ENCODE results near the gene PYGL.
"Not testable (repeated sequence)": the region's sequence is repeated elsewhere in the genome, so short reads cannot be mapped to it uniquely, and the experiment has no call there.

PYGL gene

DNA sequence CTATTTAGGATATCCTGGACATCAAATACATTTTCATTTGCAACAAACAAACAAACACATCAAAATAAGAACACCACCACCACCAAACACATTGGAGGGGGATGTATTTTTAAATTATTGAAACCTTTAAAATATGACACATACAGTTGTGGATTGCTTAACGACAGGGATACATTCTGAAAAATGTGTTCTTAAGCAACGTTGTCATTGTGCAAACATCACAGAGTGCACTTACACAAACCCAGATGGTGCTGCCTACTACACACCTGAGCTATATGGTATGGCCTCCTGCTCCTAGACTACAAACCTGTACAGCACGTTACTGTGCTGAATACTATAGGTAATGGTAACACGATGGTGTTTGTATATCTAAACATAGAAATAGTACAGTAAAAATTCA lies 19.4 kb downstream of the PYGL start:
- no peak for DNase-seq

DNA sequence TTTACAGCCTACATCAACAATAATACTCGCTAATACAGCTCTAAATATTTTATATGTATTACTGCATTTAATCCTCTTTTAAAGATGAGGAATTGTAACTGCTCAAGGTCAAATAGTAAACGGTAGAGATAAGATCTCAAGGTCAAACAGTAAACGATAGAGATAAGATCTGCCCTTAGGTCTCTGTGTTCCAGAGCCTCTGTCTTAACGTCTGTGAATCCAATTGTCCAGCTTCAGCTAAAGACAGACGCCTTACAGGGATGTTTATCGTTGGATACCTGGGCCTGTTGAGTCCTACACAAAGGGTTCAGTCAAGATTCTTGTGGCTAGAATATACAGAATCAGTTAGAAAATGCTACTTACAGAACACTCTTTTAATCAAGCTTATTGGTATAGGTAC lies 20.0 kb downstream of the PYGL start:
- DNase-seq, result no peak

DNA sequence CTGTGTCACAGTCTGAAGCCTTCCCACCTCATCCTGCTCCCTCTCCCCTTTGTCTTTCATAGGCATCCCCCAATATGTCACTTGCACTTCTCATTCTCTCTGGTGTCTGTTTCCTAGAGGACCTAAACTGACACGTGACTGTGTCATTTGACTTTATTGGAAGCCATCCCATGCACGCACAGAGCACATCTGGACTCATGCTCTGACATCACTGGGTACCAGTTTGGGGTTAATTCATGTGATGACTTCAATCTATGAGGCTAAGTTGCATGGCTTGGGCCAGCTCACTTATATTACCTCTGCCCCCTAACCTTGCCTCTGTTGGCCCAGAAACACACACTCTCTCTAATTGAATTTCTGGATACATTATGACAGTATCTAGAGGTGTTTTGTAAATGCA lies 21.5 kb downstream of the PYGL start:
- no peak for DNase-seq

DNA sequence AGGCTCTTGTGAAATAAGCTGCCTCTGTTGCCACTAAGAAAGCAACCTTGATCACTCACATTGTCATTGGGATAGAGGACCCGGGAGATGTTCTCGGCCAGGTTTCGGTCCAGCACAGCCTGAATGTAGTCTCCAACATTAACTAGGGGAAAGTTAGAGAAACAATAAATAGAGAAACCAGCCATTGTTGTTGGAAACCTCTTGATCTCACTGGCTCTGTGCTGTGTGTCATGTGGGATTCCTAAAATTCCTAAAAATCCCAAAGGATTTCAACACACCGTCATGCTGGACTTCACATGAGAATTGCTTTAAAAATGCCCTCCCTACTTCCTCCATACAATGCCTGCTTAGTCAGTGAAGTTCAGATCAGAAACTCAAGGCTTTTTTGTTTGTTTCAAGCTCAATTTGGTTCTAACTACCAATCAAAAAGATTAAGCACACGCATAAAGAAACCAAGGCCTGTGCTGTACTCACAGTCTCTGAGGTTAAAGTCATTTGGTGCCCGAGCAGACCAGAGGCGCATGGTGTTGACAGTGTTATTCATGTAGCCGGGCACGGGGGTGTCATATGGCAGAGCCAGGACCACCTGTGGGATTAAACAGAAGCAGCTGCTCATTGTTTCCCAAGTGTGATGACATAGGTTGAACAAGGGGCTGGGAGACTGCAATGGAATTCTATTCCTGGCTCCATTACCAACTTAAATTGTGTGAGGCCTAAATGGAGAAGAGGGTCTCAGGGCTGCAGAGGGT lies 23.6 kb downstream of the PYGL start:
- no peak for DNase-seq

DNA sequence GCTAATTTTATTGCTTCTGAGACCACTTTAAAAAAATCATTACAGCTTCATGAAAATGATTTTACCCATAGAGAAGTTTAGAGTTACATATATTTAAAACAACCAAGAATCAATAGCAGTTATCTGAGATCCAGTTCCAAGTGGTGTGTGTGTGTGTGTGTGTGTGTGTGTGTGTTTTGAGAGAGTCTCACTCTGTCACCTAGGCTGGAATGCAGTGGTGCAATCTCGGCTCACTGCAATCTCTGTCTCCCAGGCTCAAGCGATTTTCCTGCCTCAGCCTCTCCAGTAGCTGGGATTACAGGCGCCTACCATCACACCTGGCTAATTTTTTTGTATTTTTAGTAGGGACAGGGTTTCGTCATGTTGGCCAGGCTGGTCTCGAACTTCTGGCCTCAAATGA lies 24.8 kb downstream of the PYGL start:
- not testable (repeated sequence) for DNase-seq

DNA sequence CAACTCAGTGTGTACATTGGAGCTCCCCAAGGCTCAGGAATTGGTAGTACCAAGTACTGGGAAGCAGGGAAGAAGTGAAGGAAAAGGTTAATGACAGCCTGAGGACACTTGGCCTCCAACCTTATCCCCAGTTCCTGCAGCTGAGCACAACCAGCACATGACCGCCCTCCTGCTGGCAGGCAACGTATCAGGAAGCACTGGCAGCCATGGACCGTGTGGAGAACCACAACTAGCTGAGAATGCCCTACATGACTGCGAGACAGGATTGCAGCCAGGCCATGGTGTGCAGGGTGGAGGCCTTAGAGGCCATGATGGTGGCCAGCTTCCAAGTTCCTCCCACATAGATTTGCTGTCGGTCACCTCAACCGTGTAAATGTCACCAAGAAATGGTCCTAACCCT lies 26.8 kb downstream of the PYGL start:
- DNase-seq, result no peak

DNA sequence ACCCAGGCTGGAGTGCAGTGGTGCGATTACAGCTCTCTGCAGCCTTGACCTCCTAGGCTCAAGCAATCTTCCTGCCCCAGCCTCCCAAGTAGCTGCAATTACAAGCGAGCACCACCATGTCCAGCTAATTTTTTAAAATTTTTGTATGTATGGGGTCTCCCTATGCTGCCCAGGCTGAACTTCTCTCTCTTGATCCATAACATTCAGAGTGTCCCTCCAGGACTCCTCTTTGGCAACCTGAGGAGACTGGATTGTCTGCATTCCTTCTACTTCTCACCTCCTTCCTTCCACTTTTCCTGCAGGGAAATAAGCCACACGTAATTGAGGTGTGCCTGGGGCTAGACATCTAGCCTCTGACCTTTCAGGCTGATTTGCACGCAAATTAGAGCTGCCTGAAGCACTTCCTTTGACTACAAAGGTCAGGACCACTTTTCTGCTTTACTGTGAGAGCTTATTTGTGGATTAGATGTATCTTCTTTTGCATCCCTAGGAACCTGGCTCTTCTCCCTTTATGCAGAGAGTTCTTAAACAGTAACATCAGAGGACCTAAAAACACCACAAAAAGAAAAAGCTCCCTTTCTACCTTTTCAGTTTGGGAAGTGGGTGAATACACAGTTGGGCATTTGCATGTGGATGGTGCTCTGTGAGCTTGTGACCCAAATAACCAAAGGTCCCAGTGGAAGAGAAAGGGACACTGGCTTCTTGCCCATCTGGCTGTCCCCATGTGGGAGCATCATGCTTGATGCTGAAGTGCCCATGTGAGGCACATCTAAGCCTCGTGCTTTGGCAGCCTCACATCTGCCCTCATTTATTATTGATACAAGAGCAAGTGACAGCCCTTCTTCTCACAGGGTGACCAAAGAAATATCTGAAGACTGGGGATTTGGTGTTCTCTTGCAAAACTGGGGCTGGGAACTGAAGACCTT lies 33.5 kb downstream of the PYGL start:
- DNase-seq, result no peak

DNA sequence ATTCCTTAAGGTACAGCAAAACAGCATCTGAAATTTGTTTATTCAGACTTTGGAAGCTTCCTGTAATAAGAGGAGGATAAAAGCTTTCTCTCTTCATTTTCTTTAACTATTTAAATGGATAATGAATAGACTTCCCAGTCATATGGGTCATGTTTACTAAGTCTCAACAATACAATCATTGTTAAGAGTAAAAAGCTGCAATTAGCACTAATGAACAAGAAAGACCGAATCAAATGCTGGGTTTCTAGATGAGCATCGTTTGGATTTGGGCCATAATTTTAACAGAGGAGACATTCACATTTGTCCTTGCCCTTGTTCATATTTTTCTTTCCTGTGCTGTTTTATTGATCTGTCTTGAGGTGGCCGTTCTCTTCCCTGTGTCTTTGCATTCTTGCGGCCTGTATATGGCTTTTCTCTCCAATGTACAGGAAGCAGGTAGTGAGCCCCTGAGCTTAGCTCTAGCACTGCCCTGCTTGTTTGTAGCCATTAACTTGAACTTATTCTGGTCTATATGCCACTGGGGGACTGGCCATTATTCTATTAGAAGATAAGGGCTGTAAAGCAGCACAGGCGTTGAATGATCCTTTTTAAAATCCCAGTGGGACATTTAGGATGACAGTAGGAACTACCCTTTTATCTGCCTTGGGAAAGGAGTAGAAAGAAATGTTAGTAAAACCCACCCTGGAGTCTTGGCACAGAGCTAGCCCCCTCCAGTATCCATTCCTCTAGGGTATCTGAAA lies 37.8 kb downstream of the PYGL start:
- no peak for DNase-seq

DNA sequence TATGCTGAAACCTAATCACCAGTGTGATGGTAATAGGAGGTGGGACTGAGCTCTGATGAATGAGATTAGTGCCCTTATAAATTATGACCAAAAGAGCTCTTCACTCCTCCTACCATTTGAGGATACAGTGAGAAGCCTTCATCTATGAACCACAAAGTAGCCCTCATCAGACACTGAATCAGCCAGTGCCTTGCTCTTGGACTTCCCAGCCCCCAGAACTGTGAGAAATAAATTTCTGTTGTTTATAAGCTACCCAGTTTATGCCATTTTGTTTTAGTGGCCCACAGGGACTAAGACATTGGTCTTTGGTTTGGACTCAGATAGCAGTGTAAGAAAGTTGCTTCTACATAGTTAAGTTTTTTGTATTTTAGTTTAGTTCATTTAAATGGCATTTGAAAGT lies 39.6 kb downstream of the PYGL start:
- no peak for DNase-seq

DNA sequence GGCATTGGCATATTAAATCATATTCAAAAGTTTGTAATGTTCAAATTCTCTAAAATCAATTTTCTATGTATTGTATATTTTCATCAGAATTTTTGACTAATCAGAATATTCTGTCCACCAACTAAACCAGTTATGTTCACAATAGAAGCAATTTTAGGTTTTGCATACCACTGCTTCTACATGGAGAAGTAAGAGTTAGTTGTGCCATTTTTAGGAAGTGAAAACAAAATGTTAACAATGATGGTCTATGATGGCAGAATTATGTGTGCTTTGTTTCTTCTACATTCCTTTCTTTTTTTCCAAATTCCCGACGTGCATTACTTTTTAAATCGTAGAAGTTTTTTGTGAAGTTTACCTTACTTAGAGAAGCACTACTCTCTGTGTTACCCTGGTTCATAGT lies 42.9 kb downstream of the PYGL start:
- DNase-seq, result no peak

DNA sequence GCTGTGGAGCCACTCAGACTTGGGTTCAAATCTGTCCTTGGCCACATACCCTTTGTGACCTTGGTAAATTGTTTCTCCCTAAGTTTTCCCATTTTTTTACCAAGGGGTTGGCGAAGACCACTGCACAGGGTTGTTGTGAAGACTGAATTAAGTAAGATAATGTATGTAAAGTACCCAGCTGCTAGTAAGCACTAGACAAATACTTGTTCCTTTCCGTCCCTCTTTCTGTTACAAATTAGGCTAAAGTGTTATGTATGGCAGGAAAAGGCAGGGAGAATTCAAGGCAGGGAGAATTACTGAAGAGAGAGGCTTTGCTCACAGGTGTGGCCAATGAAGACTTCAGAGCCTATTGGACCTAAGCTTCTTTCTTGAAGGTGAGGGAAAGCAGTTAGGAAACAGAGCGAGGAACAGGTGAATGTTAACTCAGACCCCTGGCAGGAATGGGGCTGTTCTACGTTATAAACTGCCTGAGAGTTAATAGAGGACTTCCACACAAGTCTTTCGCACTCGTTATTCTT lies 46.6 kb downstream of the PYGL start:
- no peak for DNase-seq

DNA sequence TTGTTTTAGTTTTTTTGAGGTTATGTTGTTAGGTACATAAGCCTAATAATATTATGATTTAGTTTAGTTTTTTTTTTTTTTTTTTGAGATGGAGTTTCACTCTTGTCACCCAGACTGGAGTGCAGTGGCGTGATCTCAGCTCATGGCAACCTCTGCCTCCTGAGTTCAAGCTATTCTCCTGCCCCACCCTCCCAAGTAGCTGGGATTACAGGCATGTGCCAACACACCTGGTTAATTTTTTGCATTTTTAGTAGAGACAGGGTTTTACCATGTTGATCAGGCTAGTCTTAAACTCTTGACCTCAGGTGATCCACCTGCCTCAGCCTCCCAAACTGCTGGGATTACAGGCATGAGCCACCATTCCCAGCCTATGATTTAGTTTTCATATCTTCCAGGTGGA lies 47.3 kb downstream of the PYGL start:
- DNase-seq, result not testable (repeated sequence)

DNA sequence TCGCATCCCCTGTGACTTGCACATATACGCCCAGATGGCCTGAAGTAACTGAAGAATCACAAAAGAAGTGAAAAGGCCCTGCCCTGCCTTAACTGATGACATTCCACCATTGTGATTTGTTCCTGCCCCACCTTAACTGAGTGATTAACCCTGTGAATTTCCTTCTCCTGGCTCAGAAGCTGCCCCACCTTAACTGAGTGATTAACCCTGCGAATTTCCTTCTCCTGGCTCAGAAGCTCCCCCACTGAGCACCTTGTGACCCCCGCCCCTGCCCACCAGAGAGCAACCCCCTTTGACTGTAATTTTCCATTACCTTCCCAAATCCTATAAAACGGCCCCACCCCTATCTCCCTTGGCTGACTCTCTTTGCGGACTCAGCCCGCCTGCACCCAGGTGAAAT lies 47.9 kb downstream of the PYGL start:
- not testable (repeated sequence) for DNase-seq

DNA sequence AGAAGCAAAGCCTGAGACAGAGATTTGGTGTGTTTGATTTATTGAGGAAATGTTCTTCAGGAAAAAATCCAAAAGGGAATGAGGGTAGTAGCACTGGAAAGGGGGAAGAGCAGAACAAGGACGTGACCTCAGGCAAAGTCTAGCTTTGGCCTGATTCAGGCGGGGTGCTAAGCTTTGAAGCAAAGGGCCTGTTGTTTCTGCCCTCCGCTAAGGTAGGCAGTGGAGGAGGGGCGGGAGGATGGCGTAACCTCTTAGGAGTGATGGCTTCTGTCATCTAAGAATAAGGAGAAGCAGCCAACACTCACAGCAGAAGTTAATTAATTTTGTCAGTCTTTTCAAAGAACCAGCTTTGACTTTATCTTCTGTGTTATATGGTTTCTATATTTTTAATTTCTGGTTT lies 52.0 kb downstream of the PYGL start:
- no peak for DNase-seq

DNA sequence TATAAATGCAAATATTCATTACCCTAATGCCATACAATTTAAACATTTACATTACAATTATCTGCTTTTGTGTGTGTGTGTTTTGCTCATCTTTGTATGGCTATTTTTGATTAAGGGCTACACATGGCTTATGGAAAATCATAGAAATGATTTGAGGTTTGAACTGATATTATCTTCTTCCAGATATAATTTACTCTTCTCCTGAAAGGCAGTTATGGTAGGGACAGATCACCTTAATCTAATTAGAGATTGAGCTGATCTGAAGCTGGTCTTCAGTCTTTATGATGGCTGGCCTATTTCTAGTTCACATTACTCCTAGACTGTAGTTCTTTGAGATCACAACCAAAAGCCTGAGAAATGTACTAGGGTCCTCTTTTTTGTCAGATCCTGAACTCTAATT lies 56.8 kb downstream of the PYGL start:
- DNase-seq, result no peak

DNA sequence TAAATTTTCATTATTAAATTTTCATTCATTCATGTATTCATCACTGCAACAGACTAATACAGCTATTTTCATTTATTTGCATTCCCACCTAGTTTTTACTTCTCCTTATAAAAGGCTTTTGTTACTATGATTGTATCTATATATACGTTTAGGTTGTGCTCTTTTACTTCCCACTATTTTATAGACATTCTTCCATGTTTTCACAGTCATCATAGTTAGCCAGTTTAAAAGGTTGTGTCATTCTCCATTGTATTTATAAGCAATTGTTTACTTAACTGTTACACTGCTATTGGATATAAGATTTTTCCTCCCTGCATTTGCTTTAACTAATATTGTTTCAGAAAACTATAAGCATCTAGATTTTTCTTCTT lies 60.5 kb downstream of the PYGL start:
- DNase-seq, result no peak

DNA sequence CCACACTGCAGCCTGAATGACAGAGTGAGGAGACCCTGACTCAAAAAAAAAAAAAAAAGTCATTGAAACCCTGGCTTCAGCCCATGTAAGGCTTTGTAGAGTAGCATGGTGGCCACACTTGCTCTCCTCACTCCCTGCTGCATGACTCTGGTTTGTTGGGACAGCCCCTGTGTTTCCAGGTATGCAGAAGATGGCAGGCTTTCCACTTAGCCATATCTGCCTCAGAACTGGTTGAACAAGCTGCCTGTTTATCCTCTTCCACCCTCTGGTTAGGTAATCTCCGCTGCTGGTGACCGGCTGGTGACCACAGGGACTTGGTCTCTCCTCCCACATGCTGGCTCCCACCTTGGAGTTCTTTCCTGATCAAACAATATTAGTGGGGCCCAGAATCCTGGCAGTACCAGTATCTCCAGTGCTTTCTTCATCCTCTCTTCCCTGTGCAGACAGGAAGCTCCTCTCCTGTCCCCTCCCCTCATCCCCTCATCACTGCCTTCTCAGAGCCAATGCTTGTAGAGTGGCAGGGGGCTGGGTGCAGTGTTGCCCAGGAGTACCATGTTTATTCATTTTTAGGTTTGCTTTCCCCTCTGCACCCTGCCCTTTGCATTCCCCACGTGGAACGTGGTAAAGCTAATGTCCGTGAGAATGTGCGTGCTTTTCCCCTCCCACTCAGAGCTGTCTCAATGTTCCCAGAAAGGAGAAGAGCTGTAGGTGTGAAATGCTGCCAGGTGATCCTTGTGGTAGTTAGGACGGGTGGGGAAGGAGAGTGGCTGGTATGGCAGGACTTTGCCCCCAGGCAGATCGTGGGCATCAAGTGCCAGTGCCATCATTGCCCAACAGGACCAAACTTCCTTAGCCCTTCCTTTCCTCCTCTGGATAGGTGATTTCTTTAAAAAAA lies 61.1 kb downstream of the PYGL start:
- DNase-seq, result no peak

DNA sequence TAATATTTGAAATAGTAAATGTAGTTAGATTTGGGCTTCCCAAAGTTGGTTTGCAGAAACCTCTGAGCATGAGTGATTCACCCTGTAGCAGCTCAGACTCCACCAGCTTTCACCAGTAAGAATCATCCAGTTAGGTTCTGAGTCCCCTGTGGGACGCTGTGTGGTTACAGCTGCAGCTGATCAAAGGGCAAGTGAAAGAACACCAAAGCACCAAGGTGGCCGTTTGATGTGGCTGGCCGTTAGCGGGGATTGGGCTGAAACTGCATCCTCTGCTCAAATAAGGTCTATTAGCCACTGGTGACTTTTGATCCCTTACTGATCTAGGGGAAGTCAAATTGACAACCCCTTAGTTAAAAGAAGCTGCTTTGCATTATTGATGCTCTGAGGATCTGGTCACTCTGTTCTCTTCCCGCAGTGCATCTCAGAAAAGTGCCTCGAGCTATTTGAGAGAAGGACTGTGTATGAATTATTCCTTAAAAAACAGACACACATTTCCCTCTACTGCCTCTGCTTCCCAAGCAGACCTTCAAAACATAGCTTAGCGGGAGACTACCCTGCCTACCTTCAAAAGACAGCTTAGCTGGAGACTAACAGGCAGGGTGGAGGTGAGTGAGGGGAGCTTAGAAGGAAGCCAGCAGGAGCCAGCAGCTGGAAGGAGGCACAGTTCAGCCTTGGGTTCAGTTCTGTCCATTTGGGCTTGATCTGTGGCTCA lies 68.8 kb downstream of the PYGL start:
- DNase-seq, result no peak

DNA sequence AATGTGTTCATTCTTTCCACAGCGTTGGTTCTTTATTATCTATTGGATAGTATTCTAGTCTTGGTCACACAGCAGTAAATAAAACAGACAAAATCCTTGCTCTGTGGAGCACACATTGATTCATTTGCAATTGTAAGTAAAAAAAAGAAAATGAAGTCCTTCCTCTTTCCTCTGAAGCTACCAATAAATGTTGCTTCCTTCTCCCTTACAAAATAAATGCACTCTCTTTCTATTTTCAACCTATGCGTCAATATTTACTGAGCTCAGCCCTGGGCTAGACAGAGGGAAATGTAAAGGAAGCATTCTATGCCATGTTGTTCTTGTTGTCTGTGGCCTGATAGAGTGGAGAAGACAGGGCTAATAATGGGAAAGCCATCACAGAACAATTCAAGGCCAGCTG lies 69.5 kb downstream of the PYGL start:
- DNase-seq, result no peak

DNA sequence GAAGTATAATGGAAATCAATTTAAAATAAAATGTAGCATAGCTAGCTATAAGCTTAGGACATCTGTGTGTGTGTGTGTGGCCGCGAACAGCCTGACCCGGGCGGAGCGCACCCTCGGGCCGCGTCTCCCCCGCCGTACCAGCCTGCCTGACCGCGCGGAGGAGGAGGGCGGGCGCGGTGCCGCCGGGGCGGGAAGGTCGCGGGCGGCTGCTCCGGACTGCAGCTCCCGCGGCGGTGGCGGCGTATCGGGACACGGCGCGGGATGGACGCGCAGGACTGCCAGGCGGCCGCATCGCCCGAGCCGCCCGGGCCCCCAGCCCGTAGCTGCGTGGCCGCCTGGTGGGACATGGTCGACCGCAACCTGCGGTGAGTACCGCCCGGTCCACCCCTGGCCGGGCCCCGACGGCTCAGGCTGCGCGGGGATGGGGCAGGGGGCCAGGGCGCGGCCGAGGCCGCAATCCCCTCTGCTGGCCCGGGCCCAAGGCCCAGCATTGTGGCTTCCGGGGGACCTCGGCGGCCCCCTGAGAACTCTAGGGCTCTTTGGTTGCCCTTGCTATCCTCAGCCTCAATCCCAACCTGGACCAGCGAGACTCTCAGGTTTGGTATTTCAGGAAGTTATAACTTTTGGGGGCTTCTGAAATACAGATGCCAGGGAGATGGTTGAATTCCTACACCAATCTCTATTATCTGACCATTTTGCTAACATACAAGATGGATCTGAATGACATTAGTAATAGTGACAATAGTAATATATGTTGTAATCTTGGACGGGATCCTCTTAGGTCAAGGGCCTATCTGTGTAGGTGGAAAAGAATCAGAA lies 72.2 kb downstream of the PYGL start, which contains the start of gene ABHD12B:
Gene ABHD12B, plus strand, starts transcription at position 140 of the 819 bp plus-strand sequence. Its CDS starts 122 bp downstream, at position 262.
- no peak for DNase-seq

DNA sequence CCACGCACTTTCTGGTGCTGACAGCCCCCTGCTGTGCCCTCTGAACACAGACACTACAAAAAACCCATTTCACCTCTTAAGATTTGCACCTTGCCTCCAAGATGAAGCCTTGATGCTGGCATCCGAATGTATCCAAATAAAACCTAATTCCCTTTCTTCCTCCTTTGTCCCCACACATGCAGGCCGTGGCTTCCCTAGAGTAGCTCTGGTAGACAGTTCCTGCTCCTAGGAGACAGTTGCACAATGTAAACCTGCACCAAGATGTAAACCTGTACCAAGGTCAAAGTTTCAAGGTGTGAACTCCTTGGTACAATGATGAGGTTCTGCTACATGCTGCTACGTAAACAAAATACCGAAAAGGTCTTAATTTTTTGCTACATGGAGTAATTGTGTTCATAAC lies 73.1 kb downstream of the PYGL start:
- DNase-seq, result no peak
